GM21576 (cell line): ENCODE data around the gene PLCB1.
"Not testable (repeated sequence)": the region's sequence is repeated elsewhere in the genome, so short reads cannot be mapped to it uniquely, and the experiment has no call there.

Experiments used
- ATAC-seq: cut with Tn5 transposase; IDR thresholded peaks from one replicate; pipeline ENCODE4 v1.9.1; 2021; ENCODE audit warnings: mild to moderate bottlenecking, moderate library complexity; ENCODE audit not compliant: unreplicated experiment

Gene PLCB1

DNA sequence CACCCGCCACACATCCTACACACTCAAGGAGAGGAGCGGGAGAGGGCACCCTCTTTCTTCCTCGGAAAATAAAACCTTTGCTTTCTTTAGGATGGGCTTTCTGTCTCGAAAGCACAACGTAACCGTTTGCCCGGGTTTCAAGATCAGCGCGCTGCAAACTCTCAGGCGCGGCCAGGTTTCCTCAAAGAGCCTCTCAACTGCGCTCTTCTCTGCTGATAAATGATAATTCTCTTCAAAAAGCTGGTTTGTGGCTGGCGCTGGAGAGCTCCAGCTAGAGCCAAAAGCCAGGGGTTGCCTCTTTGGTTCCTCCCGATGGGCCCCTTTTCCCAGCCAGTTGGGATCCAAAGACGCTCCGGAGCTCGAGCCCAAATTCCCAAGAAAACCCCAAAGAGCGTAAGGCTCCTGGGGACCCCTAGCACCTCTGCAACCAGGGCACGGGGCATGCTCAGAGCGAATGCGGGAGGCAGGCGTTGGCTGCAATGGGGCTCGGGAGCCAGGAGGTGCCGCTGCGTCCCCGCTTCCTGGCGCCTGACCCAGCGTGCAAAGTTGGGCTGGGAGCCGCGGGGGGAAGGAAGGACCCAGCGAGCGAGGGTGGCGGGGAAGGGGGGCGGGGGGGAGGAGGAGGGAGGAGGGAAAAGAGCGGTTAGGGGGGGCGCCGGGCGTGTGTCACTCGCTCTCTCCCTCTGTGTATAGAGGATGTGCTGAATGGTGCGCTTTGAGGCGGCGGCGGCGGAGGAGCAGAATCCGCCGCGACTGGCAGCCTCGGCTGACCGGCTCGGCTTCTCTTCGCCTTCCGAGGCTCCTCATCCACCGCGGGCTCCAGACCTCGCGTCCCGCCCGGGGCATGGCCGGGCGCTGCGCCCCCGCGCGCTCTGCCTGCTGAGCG, at the start of gene PLCB1:
TSS of gene PLCB1 (plus strand) at position 669 of the 886 bp plus-strand sequence. CDS start 386 bp downstream, outside the sequence.
- ATAC-seq, result peak; percentile 83

DNA sequence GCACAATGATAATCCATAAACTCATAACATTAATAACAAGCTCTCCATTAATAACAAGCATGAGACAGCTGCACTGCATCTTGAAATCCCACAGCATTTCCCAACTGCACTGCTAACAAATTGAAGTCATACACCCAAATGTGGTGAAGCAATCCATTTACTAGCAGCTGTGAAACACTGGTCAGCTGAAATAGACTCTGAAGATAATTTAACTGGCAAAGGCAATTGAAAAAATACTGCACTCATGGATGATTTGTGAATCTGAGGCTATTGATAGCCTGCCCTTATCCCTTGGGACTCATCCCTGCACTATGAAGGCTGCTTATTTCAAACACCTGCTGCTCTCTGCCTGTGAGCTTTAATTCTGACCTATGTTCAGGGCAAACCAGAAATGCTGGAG, 49.1 kb upstream of the PLCB1 start:
- no peak for ATAC-seq

DNA sequence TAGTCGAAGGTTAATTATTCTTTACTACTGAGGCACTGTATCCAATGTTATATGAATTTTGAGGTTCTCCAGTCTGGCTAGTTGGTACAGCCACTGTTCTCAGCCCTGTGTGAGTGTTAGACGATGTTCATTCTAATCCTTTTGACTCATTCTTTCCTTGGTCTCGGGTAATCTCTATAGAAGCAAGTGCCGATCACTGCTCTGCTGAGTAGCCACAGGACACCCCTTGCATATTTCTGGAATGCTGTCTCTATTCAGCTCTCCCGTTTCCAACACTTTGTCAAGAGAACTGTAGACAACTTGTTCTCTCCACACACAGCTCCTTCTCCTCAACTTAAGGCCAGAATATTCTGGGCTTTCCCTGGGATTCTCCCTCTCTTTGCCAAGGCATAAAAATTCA, 42.4 kb upstream of the PLCB1 start:
- no peak for ATAC-seq

DNA sequence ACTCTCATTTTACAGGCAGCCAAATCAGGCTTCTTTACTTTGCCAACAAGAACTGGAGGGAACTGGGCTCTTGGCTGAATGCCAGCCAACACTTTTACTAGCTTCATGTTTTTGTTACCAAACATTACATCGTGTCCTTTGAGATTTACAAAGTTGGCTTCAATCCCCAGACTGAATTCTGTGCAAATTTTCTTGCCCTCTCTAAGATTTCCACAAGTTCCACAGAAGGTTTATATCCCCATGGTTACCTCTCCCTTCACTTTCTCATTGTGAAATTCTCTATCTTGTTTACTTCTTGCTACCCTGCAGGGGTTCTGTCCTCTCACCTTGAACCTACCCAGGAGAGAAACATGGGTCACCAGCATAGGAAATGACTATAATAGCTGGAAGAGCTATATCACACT, 37.6 kb upstream of the PLCB1 start:
- ATAC-seq, result no peak

DNA sequence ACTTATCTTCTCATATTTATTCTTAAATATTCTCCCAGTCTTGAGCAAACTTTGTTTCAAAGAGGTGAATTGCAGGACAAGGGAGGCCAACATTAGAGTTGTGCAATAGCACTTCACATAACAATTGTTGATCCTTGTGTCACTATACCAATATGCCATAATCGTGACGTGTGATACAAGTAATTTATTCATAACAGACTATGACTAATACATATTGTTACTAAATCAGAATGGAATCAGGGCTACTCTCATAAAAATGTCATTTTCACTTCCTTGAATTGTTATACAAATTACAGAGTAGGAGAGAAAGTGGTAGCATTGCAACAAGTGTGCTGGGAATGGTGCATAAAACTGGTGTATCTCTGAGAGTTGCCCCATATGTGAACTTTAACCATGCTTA, 37.2 kb upstream of the PLCB1 start:
- no peak for ATAC-seq

DNA sequence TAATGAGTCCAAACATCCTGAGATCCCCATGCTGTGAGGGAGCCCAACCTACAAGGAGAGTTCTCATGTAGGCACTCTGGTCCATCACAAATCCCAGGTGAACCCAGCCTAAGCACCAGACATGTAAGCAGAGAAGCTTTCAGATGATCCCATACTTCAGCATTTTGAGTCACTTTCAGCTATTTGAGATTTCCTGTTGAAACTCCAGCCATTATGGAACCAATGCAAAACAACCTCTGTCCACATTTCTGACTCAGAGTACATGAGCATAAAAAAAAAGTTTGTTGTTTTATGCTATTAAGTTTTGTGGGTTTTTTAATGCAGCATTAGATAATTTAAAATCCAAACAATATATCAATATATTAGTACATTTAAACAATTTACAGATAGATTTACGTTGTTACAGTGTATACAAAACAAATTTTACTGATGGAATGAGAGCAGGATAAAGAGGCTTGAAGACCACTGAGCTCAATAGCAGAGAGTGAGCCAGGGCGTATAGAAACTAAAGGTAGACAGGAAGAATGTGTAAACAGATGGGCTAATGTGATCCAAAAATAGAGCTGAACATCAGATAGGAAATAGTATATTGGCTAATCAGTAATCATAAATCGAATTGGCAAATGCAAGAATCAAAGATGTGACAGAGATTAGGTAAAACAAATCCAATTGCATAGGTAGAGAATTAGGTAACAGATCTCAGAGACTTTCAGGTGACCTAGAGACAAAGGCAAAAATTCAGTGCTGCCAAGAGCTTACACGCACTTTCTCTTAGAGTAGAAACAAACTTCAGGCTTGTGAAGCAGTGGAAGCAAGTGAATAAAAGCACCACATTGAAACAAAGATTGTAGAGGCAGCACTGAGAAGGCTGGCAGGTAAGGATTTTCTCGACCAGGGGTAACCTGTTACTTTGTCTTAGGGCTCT, 36.2 kb upstream of the PLCB1 start:
- ATAC-seq, result no peak

DNA sequence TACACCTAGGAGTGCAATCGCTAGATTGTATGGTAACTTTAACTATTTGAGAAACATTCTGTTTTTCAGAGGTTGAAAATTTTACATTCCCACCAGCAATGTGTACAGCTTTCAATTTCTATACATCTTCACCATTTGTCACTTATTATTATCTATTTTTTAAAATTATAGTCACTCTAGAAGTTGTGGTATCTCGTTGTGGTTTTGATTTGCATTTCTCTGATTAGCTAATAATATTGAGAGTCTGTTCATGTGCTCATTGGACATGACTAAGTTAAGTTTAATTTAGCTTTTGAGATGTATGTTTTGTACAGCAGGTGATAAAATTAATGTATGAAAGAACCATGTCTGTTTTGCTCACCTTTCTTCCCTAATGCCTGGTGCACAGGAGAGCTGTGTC, 34.8 kb upstream of the PLCB1 start:
- ATAC-seq, result no peak

DNA sequence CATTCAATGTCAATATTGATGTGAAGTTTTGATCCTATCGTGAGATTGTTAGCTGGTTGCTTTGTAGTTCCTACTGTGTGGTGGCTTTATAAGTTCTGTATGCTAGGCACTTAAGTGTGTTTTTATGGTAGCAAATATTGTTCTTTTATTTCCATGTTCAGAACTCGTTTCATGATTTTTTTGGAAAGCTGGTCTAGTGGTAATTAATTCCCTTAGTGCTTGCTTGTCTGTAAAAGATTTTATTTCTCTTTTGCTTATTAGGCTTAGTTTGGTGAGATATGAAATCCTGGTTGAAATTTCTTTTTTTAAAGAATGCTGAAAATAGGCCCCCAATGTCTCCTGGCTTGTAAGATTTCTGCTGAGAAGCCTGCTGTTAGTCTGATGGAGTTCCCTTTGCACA, 27.8 kb upstream of the PLCB1 start:
- no peak for ATAC-seq

DNA sequence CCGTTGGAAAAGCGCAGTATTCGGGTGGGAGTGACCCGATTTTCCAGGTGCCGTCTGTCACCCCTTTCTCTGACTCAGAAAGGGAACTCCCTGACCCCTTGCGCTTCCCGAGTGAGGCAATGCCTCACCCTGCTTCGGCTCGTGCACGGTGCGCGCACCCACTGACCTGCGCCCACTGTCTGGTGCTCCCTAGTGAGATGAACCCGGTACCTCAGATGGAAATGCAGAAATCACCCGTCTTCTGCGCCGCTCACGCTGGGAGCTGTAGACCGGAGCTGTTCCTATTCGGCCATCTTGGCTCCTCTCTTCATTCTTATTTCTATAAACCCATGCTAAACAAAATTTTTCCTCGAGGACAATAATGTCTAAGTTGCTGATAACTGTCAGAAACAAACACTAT, 17.5 kb upstream of the PLCB1 start:
- not testable (repeated sequence) for ATAC-seq

DNA sequence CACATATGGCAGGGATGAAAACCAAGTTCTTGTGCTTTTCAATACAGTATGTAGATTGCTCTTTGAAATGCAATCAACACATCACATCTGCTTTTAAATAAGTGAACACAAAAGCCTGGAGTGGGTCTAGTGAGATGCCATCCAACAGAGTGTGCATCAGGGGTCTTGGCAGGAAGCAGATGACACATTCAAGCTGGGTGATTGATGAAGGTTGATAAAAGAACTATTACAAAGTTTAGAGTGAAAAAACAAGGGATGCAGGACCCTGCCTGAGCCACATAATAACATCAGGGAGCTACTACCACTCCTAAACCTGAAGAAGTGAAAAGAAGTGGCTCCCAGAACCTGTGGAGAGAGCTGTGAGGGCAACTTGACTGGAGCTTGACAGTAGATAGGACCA, 16.6 kb upstream of the PLCB1 start:
- no peak for ATAC-seq

DNA sequence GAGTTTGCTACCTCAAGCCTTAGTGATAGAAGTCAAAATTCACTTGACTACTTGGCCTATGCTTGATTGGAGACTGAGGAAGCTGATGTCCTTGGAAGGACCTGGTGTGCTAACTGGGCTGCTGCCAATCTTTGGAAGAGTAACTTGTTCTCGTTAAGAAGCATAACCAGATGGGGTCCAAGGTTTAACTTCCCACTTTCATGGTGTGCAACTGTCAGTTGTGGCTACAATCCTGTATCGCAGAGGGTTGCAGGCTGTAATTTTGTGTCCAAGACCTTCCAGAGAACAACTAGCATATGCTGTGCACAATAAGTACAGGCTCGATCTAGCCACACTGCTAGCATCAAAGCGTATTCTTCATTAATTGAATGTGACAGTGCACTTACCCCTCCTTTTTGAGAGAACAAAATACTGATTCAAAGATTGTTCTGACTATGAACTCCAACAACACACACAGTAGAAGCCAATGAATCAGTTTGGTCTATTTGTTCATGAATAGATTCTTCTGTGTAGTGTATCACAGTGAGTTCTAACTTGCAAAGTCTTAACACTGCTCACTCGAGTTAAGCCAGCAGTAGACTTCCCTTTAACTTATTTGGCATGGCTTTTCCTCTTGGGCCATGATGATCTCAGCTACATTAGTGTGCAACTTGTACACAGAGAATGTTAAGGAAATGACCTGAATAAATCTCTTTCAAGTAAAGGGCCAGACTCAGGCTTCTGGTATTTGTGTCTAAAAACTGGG, 15.8 kb upstream of the PLCB1 start:
- ATAC-seq, result no peak

DNA sequence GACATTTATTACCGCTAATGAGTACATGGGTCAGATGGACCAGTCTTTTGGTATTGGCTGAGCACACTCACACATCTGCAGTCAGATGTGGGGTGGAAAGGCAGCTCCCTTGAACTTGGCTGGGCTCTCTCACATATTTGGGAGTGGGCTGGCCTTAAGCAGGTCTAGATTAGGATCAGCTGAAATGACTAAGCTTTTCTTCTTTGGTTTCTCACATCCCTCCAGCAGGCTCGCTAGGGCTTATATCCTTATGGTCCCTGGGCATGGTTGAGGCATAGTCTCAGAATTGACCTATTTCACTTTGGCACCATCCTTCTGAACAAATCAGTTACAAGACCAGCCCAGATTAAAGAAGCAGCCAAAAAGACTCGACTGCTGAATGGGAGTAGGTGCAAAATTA, 14.4 kb upstream of the PLCB1 start:
- no peak for ATAC-seq

DNA sequence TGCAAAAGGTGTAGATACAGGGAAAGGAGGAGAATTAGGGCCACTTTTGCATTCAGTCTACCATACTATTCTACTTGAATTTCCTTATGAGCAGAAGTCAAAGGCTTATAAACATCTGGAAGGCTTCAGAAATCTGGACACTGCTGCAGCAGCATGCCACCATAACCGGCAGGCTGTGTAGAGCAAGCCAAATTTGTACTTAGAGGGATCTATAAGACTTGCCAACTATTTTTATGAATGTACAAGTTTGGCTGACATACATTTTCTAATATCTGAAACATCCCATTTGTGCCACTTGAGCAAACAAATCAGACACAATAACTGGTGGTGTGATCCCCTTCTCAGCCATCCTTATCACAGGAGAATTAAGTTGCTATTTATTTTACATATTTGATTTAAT, 14.0 kb upstream of the PLCB1 start:
- no peak for ATAC-seq

DNA sequence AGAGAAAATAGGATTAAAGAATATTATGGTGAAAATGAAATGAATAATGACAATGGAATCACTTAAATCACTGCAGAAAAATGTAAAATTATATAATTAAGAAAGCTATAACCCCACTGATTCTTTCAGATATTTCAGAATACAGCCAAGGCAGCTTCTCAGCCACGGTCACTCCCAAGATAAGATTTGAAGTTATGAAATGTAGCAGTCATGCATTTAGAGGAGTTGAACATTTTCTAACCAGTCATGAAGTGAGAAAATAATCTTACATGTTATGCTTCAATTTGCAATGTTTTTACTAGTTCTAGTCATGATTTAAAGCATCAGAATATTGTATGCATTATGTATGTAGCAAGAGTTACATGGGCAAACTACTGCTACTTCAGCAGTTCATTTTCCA, 13.3 kb upstream of the PLCB1 start:
- no peak for ATAC-seq

DNA sequence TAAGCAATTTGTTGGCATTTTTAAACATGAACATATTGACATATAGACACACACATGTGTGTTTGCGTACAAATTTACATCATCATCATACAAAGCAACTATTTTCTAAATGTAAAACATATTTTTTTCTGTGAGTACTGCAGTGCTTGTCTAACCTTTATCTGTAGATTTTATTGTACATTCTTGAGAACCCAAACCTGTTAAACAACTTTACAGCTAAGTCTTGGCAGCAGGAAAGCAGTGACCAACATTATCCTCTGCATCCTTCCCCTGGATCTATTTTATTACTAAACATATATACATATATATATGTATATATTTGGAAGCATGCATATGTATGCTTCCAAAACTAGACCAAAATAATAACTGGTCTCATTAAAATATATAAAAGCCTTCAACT, 10.4 kb upstream of the PLCB1 start:
- ATAC-seq, result no peak

DNA sequence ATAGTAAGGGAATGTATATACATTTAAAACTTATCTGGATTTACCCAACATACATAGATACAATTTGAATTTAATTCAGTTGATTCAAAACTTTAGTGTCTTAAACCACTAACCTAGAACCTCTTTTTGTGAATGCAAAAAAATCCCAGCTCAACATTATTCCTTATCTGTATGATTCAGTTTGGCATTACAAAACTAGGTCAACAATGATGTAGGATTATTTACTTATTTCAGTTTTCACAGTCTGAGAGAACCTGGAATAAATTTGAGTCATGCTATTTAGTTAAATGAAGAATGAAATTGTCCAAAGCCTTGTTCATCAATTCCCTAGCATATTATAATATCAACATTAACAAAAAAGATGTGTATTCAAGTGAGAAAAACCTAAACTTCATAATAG, 7.4 kb upstream of the PLCB1 start:
- no peak for ATAC-seq

DNA sequence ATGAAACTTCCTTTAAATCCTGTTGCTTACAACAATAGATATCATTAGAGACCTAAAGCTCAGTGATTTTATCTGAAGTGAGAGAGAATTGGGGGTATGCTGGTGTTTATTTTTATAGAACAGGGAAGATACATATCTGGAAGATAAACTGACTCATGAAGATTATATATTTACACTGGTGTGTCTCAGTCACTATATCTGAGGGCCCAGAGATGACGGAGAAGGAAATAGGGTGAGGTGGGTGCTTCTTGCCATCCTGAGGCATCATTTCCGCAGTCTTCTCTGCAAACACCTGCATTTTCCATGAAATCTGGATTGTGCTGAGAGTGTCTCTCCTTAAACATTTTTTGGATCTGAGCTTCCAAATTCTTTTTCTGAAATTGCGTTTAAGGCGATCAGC, 5.9 kb upstream of the PLCB1 start:
- ATAC-seq, result no peak

DNA sequence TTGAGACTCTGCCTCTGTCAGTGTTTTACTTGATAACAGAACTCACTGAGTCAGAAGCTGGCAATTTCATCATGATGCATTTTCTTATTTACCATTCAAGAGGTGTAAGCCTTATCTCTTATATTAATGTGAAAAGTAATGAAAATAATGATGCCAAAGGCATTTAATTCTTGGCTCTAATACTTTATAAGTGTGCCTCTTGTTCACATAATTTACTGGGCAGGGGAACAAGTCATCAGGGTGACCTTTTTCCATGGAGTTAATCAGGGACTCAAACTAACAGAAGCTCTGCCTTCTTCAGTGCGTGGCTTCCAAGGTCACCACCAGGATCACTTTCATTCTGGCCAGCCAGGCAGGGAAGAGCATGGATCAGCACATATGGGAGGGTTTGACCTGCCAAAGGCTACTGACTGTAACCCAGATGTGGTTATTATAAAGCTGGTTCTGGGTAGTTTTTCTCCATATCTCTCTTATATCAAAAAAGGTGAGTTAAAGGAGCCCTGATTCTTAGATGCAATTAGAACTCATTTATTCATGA, 5.2 kb upstream of the PLCB1 start:
- ATAC-seq, result no peak

DNA sequence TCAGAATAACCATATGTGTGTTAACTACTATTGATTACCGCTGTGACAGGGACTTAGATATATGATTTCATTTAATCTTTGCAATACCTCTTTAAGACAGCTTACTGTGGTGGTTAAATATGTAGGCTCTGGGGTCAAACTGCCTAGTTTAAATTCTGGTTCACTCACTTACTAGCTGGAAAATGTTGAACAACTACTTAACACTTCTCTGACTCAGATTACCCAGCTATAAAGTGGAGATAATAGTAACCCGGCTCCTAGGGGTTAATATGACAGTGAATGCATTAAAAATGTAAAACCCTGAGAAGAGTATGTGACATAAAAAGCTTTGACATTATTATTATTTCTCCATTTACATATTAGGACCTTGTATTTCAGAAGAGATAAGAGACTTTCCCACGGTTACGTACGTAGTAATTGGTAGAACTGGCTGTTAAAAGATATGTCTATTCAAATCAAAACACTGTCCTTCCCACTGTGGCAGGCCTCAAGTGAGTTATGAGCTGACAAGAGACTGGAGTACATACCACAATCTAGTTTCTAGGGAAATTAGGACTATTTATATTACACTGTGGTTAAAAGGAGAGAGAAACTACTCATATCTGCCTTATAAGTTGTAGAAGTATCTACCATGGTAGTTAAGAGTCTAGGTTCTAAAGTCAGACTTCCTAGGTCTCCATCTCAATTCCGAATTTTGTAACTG, 4.4 kb upstream of the PLCB1 start:
- ATAC-seq, result peak; percentile 71

DNA sequence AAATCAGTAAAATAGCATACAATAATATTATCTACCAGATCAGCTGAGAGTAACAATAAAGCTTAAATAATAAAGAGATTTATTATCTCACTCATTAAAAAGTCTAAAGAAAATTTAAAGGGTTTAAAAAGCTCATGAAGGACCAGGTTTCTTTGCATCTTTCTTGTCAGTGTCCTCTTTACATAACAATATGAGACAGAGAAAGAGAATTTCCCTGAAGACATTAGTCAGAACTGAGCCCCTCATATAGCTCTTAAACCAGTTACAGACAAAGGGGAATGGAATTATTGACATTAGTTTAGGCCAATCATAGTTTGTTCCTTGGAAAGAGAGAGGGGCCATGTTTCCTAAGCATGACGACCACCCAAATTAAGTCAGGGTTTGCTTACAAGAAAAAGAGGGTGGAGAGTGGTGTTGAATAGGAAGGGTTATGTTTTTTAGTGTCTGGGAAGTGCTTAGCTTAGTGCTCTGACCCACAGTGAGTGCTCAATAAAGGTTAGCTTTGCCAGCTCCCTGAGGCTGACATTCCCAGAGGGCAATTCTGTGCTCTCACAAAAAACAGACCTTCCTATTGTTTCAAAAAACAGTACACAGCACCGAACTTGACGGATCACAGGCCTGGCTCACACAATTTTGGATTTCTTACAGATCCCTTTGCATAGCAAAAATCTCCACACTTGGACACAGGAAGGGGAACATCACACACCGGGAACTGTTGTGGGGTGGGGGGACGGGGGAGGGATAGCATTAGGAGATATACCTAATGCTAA, 3.6 kb upstream of the PLCB1 start:
- no peak for ATAC-seq
